AG04450 (cell line): ENCODE measurements around the gene JMJD6. TPM values are rescaled to one million over a fixed set of nuclear protein-coding genes. Genes with fewer than 3 reads are reported as not detected.
A peak's percentile ranks its signal among the peaks of the same experiment; 100 is the strongest.

Experiments
- CTCF ChIA-PET: fragments of 300-600, 350-600 bp; formaldehyde crosslinking; extraction: SDS; loops from one replicate; lab custom pipeline; 2022; ENCODE audit warnings: antibody characterized with exemption, inconsistent platforms; lab: Charles Lee
- POLR2A ChIA-PET: fragments of 350-600 bp; formaldehyde crosslinking; extraction: SDS; loops from one replicate; lab custom pipeline; 2021; ENCODE audit warnings: antibody characterized with exemption, inconsistent platforms; lab: Yijun Ruan, JAX
- DNase-seq: peaks from one replicate; pipeline ENCODE4 v3.0.0-alpha.2; 2011; ENCODE audit warnings: low read depth, low spot score
- H3K27ac ChIP-seq: one replicate; pipeline ENCODE4 v1.5.1; 2012; ENCODE audit warnings: low read depth, low read length, control low read depth
- H3K27me3 ChIP-seq: one replicate; pipeline ENCODE4 v1.6.0; 2012; ENCODE audit warnings: low read length; ENCODE audit not compliant: control insufficient read depth, insufficient read depth
- H3K4me3 ChIP-seq: 2 replicates; pipeline ENCODE4 v1.5.1; 2011; ENCODE audit warnings: mild to moderate bottlenecking, low read depth, low read length, control low read depth
- H3K9me3 ChIP-seq: 2 replicates; pipeline ENCODE4 v1.5.1; 2012; ENCODE audit warnings: low read length; ENCODE audit not compliant: control insufficient read depth, insufficient read depth
- polyA plus RNA-seq: library from polyadenylated mRNA; depleted of rRNA; stranded (reverse); fragments of >200 nt; gene quantifications from 2 replicates; pipeline ENCODE4 v1.2.3, GENCODE V29; 2011
- TF ChIP-seq, protein P1 (sequence below): IDR thresholded peaks from 2 replicates; pipeline ENCODE4 v1.5.1; 2011; ENCODE audit warnings: low read depth, low read length, control low read depth, inconsistent platforms

The JMJD6 gene
- polyA plus RNA-seq, 1 experiment: 12.4 TPM

DNA sequence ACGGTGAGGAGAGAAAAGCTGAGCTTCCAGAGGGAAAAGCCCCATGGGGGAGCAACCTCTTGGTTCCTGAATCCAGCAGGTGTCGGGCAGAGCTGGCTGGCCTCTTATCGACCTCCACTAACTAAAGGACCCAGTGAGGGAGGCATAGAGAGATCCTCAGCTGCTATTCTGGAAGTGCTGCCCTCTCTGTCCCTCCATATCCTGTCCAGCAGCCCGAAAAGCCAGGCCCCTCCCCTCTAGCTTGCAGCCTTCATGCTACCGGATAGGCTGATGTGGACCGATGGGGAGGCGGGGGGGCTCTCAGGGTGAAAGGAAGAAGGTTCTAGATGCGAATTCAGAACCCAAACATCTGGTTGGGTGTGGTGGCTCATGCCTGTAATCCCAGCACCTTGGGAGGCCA lies 40.6 kb downstream of the JMJD6 start:
- CTCF ChIA-PET: no interaction called here
- H3K27me3 ChIP-seq: no peaks in the 10 kb centered on the region
- no peak for DNase-seq
- POLR2A ChIA-PET: no interaction called here
- TF ChIP-seq, protein P1, sequence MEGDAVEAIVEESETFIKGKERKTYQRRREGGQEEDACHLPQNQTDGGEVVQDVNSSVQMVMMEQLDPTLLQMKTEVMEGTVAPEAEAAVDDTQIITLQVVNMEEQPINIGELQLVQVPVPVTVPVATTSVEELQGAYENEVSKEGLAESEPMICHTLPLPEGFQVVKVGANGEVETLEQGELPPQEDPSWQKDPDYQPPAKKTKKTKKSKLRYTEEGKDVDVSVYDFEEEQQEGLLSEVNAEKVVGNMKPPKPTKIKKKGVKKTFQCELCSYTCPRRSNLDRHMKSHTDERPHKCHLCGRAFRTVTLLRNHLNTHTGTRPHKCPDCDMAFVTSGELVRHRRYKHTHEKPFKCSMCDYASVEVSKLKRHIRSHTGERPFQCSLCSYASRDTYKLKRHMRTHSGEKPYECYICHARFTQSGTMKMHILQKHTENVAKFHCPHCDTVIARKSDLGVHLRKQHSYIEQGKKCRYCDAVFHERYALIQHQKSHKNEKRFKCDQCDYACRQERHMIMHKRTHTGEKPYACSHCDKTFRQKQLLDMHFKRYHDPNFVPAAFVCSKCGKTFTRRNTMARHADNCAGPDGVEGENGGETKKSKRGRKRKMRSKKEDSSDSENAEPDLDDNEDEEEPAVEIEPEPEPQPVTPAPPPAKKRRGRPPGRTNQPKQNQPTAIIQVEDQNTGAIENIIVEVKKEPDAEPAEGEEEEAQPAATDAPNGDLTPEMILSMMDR: no peak
- no peak overlapping the region for H3K4me3 ChIP-seq
- no peaks in the 10 kb centered on the region for H3K9me3 ChIP-seq
- H3K27ac ChIP-seq: no peak overlapping the region

DNA sequence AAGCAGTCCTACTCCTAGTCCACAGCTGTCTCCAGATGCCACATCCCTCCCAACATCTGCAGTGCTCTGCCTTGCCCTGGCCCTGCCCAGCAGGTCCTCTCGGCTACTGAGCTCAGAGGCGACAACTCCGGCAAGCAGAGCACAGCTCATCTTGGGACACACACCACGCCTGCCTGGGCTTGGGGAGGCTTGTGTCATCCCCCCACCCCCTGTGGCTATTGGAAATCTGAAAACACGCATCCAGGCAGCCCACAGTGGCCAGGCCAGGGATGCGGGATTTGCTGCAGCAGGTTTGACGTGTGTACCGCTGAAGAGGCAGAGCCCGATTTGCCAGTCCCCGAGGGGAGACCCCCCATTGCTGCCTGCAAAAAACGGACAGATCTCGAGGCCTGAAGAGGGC lies 41.0 kb downstream of the JMJD6 start:
- DNase-seq: no peak
- CTCF ChIA-PET: no interaction called here
- H3K27ac ChIP-seq: peak overlapping the region; percentile 21
- POLR2A ChIA-PET: interaction anchor here (0.6 kb wide), 1 partner anchor 10 kb away, joined by 3 read pairs; no protein-coding TSS in a partner anchor
- TF ChIP-seq, protein P1: no peak
- H3K9me3 ChIP-seq: no peaks in the 10 kb centered on the region
- no peak overlapping the region for H3K4me3 ChIP-seq
- no peaks in the 10 kb centered on the region for H3K27me3 ChIP-seq

DNA sequence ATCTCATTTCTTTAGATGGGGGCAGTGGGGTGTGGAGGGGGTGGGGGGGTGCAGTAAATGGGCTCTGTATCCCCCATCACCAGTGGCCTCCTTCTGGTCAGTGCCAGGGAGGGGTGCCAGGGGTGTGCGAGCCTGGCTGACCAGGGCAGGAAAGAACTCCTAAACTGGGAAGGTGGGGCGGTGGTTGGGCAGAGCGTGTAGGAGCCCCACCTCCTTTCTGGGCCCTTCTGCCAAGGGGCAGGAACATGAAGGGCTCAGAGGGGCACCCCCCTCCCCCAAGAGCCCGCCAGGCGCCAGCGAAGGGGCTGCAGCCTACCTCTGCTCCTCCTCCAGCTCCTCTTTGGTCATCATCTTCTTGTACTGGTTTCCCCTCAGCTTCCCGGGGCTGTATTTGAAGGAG lies 41.6 kb downstream of the JMJD6 start:
- no peaks in the 10 kb centered on the region for H3K9me3 ChIP-seq
- H3K27me3 ChIP-seq: no peaks in the 10 kb centered on the region
- TF ChIP-seq, protein P1: no peak
- ChIA-PET CTCF (interaction anchor here (1.5 kb wide), 1 partner anchor 127 kb away, joined by 3 read pairs; no protein-coding TSS in a partner anchor), POLR2A (interaction anchor here (0.6 to 0.8 kb wide), 3 partner anchors 11 to 102 kb away, joined by 3 to 8 read pairs (median 5); no protein-coding TSS in a partner anchor)
- no peak overlapping the region for H3K27ac ChIP-seq
- H3K4me3 ChIP-seq: no peak overlapping the region
- no peak for DNase-seq

DNA sequence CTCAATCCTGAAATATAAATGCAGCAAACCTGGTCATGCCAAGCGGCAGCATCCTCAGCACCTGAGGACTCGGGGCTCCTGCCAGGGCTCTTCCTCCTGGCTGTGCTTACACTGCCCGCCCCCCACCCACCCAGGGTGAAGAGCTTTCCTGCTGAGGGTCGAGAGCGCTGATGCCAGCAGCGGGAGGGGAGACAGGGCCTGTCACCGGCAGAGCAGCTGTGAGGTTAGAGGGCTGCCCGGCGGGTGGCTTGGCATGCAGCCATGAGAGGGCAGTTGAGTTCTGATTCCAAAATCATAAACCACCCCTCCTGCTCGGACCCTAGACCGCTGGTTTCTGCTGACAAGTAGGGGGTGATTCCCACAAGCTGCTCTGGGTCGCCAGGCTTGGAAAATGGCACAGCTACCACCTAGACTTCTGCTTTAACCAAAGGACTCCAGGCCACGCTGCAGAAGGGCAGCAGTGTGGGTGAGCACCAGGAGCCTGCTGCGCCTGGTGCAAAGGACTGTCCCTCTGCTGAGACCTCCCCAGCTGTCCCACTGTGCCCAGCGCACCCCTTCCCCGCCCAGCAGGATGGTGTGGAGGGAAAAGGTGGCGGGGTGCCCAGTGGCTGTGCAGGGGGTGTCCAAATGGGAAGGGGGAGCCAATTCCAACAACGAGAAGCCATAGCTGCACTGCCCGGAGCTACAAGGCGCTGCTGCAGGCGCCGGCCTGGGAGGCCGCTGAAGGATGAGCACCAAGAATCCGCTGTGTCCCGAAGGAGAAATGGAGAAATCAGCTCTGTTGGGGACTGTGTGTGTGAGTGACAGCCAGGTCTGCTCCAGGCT lies 42.3 kb downstream of the JMJD6 start:
- DNase-seq: no peak
- no peaks in the 10 kb centered on the region for H3K9me3 ChIP-seq
- TF ChIP-seq, protein P1: no peak
- H3K27me3 ChIP-seq: no peaks in the 10 kb centered on the region
- CTCF ChIA-PET: interaction anchor here (1.5 kb wide), 1 partner anchor 126 kb away, joined by 3 read pairs; no protein-coding TSS in a partner anchor
- H3K4me3 ChIP-seq: no peak overlapping the region
- no peak overlapping the region for H3K27ac ChIP-seq
- POLR2A ChIA-PET: interaction anchor here (0.6 to 0.9 kb wide), 5 partner anchors 13 to 103 kb away, joined by 3 to 8 read pairs (median 3); partner anchors contain the start of gene MXRA7
